Endothelial cell of umbilical vein (primary cell): ENCODE results near the gene TCEAL3. TPM values are rescaled to one million over a fixed set of nuclear protein-coding genes. Genes with fewer than 3 reads are reported as not detected.
"Not testable (repeated sequence)": the region's sequence is repeated elsewhere in the genome, so short reads cannot be mapped to it uniquely, and the experiment has no call there.

Experiments
- BruUV-seq: library from RNA; stranded (reverse); fragments of 400-500 nt; replicated peaks from 2 replicates; lab custom pipeline; 2021; lab: Mats Ljungman, UMichigan
- CTCF ChIA-PET: fragments of 300-600, 350-600 bp; sonication (Branson Sonifier 250); formaldehyde crosslinking; loops from one replicate; lab custom pipeline; 2021; ENCODE audit warnings: antibody characterized with exemption, inconsistent platforms; lab: Charles Lee
- POLR2A ChIA-PET: fragments of 300-600, 350-600 bp; sonication (Branson Sonifier 250); formaldehyde crosslinking; loops from one replicate; lab custom pipeline; 2021; ENCODE audit warnings: antibody characterized with exemption, inconsistent platforms; lab: Charles Lee
- DNase-seq: peaks from one replicate; pipeline ENCODE4 v3.0.0-alpha.2; 2011; ENCODE audit warnings: low read depth, low spot score
- FAIRE-seq: peaks from 2 replicates; lab custom pipeline; 2011; peaks lifted over from hg19 to GRCh38; lab: Jason Lieb, UNC
- H2AFZ ChIP-seq: 2 replicates; pipeline ENCODE4 v1.6.0; 2012; ENCODE audit warnings: low read depth, low read length, control low read depth, inconsistent platforms
- H3K27ac ChIP-seq: 2 replicates; pipeline ENCODE4 v1.5.1; 2011; ENCODE audit warnings: low read depth, mild to moderate bottlenecking, control low read depth, low read length, moderate library complexity; ENCODE audit not compliant: insufficient read depth
- H3K27me3 ChIP-seq, 2 experiments: 2 replicates each; pipeline versions ENCODE4 v1.6.0 to v1.6.1; 2011; ENCODE audit warnings: low read length in 2 of 2, mixed read lengths in 1 of 2; ENCODE audit not compliant: control insufficient read depth in 2 of 2, insufficient read depth in 2 of 2
- H3K36me3 ChIP-seq, 2 experiments: 2 replicates in 1 of 2; 3 replicates in 1 of 2; pipeline ENCODE4 v1.5.1; 2011; ENCODE audit warnings: low read length in 2 of 2, mild to moderate bottlenecking in 1 of 2, moderate library complexity in 1 of 2; ENCODE audit not compliant: control insufficient read depth in 2 of 2, insufficient read depth in 2 of 2; ENCODE audit errors: extremely low read depth in 1 of 2
- H3K4me1 ChIP-seq: 3 replicates; pipeline ENCODE4 v1.5.1; 2011; ENCODE audit warnings: mild to moderate bottlenecking, low read length; ENCODE audit not compliant: control insufficient read depth, insufficient read depth; ENCODE audit errors: extremely low read depth
- H3K4me2 ChIP-seq: 2 replicates; pipeline ENCODE4 v1.6.1; 2011; ENCODE audit warnings: low read length, control low read depth, mixed read lengths; ENCODE audit not compliant: insufficient read depth
- H3K4me3 ChIP-seq, 3 experiments: fragments of 200-600 bp in 1 of 3; sonication (generic), shearing (Covaris generic) in 1 of 3; replicated peaks in 1 of 3; 2 replicates each; pipeline ENCODE4 v1.5.1; 2011 to 2016; ENCODE audit warnings: control low read depth in 3 of 3, low read length in 3 of 3, mild to moderate bottlenecking in 2 of 3, inconsistent platforms in 1 of 3, low read depth in 1 of 3, moderate library complexity in 1 of 3; ENCODE audit not compliant: insufficient read depth in 1 of 3
- H3K79me2 ChIP-seq: 2 replicates; pipeline ENCODE4 v1.6.0; 2012; ENCODE audit warnings: low read length, inconsistent platforms; ENCODE audit not compliant: control insufficient read depth, insufficient read depth
- H3K9ac ChIP-seq: replicated peaks from 2 replicates; pipeline ENCODE3; 2011; ENCODE audit warnings: low read length, control low read depth; ENCODE audit not compliant: insufficient read depth; ENCODE audit errors: extremely low read depth
- H3K9me1 ChIP-seq: replicated peaks from 3 replicates; pipeline ENCODE4 v1.6.0; 2011; ENCODE audit warnings: mild to moderate bottlenecking, low read length; ENCODE audit not compliant: control insufficient read depth, insufficient read depth; ENCODE audit errors: extremely low read depth
- H3K9me3 ChIP-seq: replicated peaks from 2 replicates; pipeline ENCODE4 v1.5.1; 2012; ENCODE audit warnings: low read length, inconsistent platforms; ENCODE audit not compliant: control insufficient read depth, insufficient read depth
- H4K20me1 ChIP-seq: replicated peaks from 2 replicates; pipeline ENCODE3; 2011; ENCODE audit warnings: mild to moderate bottlenecking, low read length; ENCODE audit not compliant: control insufficient read depth, insufficient read depth; ENCODE audit errors: extremely low read depth
- CTCF ChIP-seq, 2 donors: IDR thresholded peaks; 1 replicate in 1 of 2; 2 replicates in 1 of 2; pipeline ENCODE4 v1.5.1; 2011; ENCODE audit warnings: low read length in 2 of 2, mild to moderate bottlenecking in 2 of 2, moderate library complexity in 2 of 2, control low read depth in 1 of 2, inconsistent platforms in 1 of 2, low read depth in 1 of 2; ENCODE audit not compliant: insufficient read depth in 1 of 2; ENCODE audit errors: extremely low read depth in 1 of 2
- EZH2 ChIP-seq: IDR thresholded peaks from 2 replicates; pipeline ENCODE4 v1.6.1; 2012; ENCODE audit warnings: borderline replicate concordance, low read depth, mild to moderate bottlenecking, moderate library complexity, low read length, inconsistent platforms; ENCODE audit not compliant: severe bottlenecking
- FOS ChIP-seq: IDR thresholded peaks from 2 replicates; pipeline ENCODE4 v1.6.1; 2011; ENCODE audit warnings: mild to moderate bottlenecking, low read length, moderate library complexity, borderline replicate concordance; ENCODE audit not compliant: insufficient read depth
- GATA2 ChIP-seq: IDR thresholded peaks from 2 replicates; pipeline ENCODE4 v1.7.0; 2011; ENCODE audit warnings: low read depth, mild to moderate bottlenecking, moderate library complexity, mixed read lengths, low read length; ENCODE audit not compliant: insufficient read length, insufficient read depth
- MYC ChIP-seq: IDR thresholded peaks from one replicate; pipeline ENCODE4 v1.6.1; 2011; ENCODE audit warnings: mild to moderate bottlenecking, low read depth, low read length
- POLR2AphosphoS5 ChIP-seq: IDR thresholded peaks from 2 replicates; pipeline ENCODE4 v1.6.1; 2012; ENCODE audit warnings: low read depth, mild to moderate bottlenecking, control low read depth, low read length, moderate library complexity; ENCODE audit not compliant: insufficient read depth
- dilution Hi-C: fragments of 300-500 bp; cut with MboI; formaldehyde crosslinking; loops from one replicate; pipeline ENCODE4 v1.15.0; 2019; ENCODE audit warnings: low sequenced_read_pairs; ENCODE audit not compliant: extremely low pct_ligation_motif_present
- intact Hi-C: fragments of 100-400 bp; cut with micrococcal nuclease; formaldehyde crosslinking; loops from one replicate; pipeline ENCODE4 v1.10.0; 2022
- polyA plus RNA-seq, 4 experiments: library from polyadenylated mRNA; depleted of rRNA in 3 of 4; stranded (reverse) in 3 of 4; unstranded in 1 of 4; fragments of >200 nt; gene quantifications; 2 replicates each; pipeline versions ENCODE4 v1.2.1 to v1.2.3, GENCODE V29; 2011 to 2012; ENCODE audit warnings: missing spikeins in 1 of 4
- total RNA-seq: library from RNA; stranded (reverse); gene quantifications from 2 replicates; pipeline ENCODE4 v1.2.3, GENCODE V29; 2021

Gene TCEAL3
- total and polyA plus RNA-seq, 2 donors (not counting 3 experiments of a cell fraction or from before 2014, with no cell fraction given) = 8.9 to 23.7 TPM

- Histone ChIP-seq H3K79me2 (no peaks in the 10 kb centered on the region), H2AFZ (no peak overlapping the region), H3K36me3 (no peaks in the 10 kb centered on the region), H3K4me2 (no peak overlapping the region), H3K9me3 (no peaks in the 10 kb centered on the region), H3K27ac (no peak overlapping the region), H3K4me1 (peaks cover 15% of the 10 kb centered on the region), H3K27me3 (no peaks in the 10 kb centered on the region), H3K9me1 (no peaks in the 10 kb centered on the region), H4K20me1 (no peaks in the 10 kb centered on the region), H3K4me3 (no peak overlapping the region), H3K9ac (no peak overlapping the region)
- CTCF ChIA-PET = no interaction called here
- no peak for FAIRE-seq
- no peak for TF ChIP-seq POLR2AphosphoS5
- TF ChIP-seq EZH2 = no peak
- no peak for TF ChIP-seq MYC
- no peak for TF ChIP-seq FOS
- TF ChIP-seq GATA2 = no peak
- no peak for TF ChIP-seq CTCF (IDR thresholded peaks at IDR 0.05; ENCODE audit: extremely low read depth in 1 of 2, insufficient read depth in 1 of 2, low read depth in 1 of 2, low read length in 2 of 2)
- DNase-seq = no peak
- intact Hi-C loops (no loop called here), dilution Hi-C loops (no loop called here)
- POLR2A ChIA-PET = no interaction called here
- no TSS peak for BruUV-seq
These were observed 51.1 kb downstream of the TCEAL3 start for GRCh38 chrX:103658681-103659433.

GRCh38 chrX:103659460-103659859, 51.7 kb downstream of the TCEAL3 start:
- BruUV-seq, intact Hi-C loops, H3K4me3 ChIP-seq, H3K4me2 ChIP-seq, POLR2A ChIA-PET, H3K79me2 ChIP-seq, H2AFZ ChIP-seq, dilution Hi-C loops, H3K9ac ChIP-seq, H3K9me1 ChIP-seq, H3K36me3 ChIP-seq, FAIRE-seq, H3K27me3 ChIP-seq, H3K9me3 ChIP-seq, CTCF ChIA-PET, DNase-seq, H4K20me1 ChIP-seq, H3K27ac ChIP-seq: not testable (repeated sequence)
- peaks cover 15% of the 10 kb centered on the region for H3K4me1 ChIP-seq
